ENCODE results near the gene SLC39A11. TPM values are rescaled to one million over a fixed set of nuclear protein-coding genes. Genes with fewer than 3 reads are reported as not detected.

Gene SLC39A11
- total RNA-seq, 1 experiment from 2014 or later: 18.9 TPM

- TF ChIP-seq NFYB (CRISPR knock-in tag; conservative IDR thresholded peaks at IDR 0.05; ENCODE audit: low read depth) (no peak), FOXJ3 (CRISPR knock-in tag; IDR thresholded peaks at IDR 0.05; ENCODE audit: borderline replicate concordance) (no peak), ZNF317 (CRISPR knock-in tag; IDR thresholded peaks at IDR 0.05; ENCODE audit: borderline replicate concordance, low read depth) (no peak), ZBTB21 (CRISPR knock-in tag; IDR thresholded peaks at IDR 0.05; ENCODE audit: borderline replicate concordance) (no peak), ATF6 (CRISPR knock-in tag; IDR thresholded peaks at IDR 0.05) (no peak)
Measured at GRCh38 chr17:72723711-72724110, 368.8 kb downstream of the SLC39A11 start (continued).

- no peak overlapping the region for H3K27ac Mint-ChIP-seq
- no peak overlapping the region for H3K4me3 Mint-ChIP-seq
- H3K36me3 Mint-ChIP-seq: no peaks in the 10 kb centered on the region
- ChIA-PET POLR2A (no interaction called here), CTCF (interaction anchor here (2.8 to 4.3 kb wide), 2 partner anchors 160 to 164 kb away, joined by 26 to 33 read pairs; no protein-coding TSS in a partner anchor)
- no peak for ATAC-seq
- H3K27me3 Mint-ChIP-seq (ENCODE audit: low read depth): no peaks in the 10 kb centered on the region
- H3K9me3 Mint-ChIP-seq: no peaks in the 10 kb centered on the region
- peaks cover 49% of the 10 kb centered on the region for H3K4me1 Mint-ChIP-seq
- TF ChIP-seq TCF7 (CRISPR knock-in tag; IDR thresholded peaks at IDR 0.05; ENCODE audit: low read depth) (no peak), CDX4 (CRISPR knock-in tag; IDR thresholded peaks at IDR 0.05; ENCODE audit: borderline replicate concordance) (no peak), HMGXB4 (CRISPR knock-in tag; IDR thresholded peaks at IDR 0.05) (no peak), TEAD1 (CRISPR knock-in tag; IDR thresholded peaks at IDR 0.05) (no peak), ATF2 (CRISPR knock-in tag; IDR thresholded peaks at IDR 0.05; ENCODE audit: borderline replicate concordance, low read depth) (no peak), ATF3 (CRISPR knock-in tag; conservative IDR thresholded peaks at IDR 0.05) (no peak), MAX (CRISPR knock-in tag; IDR thresholded peaks at IDR 0.05) (no peak), RELA (CRISPR knock-in tag; IDR thresholded peaks at IDR 0.05; ENCODE audit: borderline replicate concordance) (no peak)
- DNase-seq (ENCODE audit: low spot score): no peak
Measured at GRCh38 chr17:72720494-72720825, 372.0 kb downstream of the SLC39A11 start.

- no peak overlapping the region for H3K4me3 Mint-ChIP-seq
- no peaks in the 10 kb centered on the region for H3K36me3 Mint-ChIP-seq
- TF ChIP-seq ZNF138 (CRISPR knock-in tag; conservative IDR thresholded peaks at IDR 0.05) (0 out of 2 replicates have a peak, but pooled peaks have one; percentile 22), MAX (CRISPR knock-in tag; IDR thresholded peaks at IDR 0.05) (no peak), ZNF416 (CRISPR knock-in tag; IDR thresholded peaks at IDR 0.05) (no peak), GRHL2 (CRISPR knock-in tag; IDR thresholded peaks at IDR 0.05; ENCODE audit: insufficient replicate concordance, severe bottlenecking) (no peak), ZNF512 (CRISPR knock-in tag; IDR thresholded peaks at IDR 0.05; ENCODE audit: borderline replicate concordance) (no peak)
- ChIA-PET CTCF (interaction anchor here (0.8 to 4.3 kb wide), 4 partner anchors 117 to 266 kb away, joined by 3 to 33 read pairs (median 16); no protein-coding TSS in a partner anchor), POLR2A (no interaction called here)
- no peaks in the 10 kb centered on the region for H3K27me3 Mint-ChIP-seq (ENCODE audit: low read depth)
- H3K4me1 Mint-ChIP-seq: peaks cover 46% of the 10 kb centered on the region
- no peak for ATAC-seq
- no peaks in the 10 kb centered on the region for H3K9me3 Mint-ChIP-seq
- no peak for DNase-seq (ENCODE audit: low spot score)
- H3K27ac Mint-ChIP-seq: no peak overlapping the region
Measured at GRCh38 chr17:72719578-72720493, 372.7 kb downstream of the SLC39A11 start.
